ENCODE results near the gene HSPA12B.
A peak's percentile ranks its signal among the peaks of the same experiment; 100 is the strongest.

Gene HSPA12B

GRCh38 chr20:3744037-3744436 lies 11.6 kb downstream of the HSPA12B start:
- H3K4me3 ChIP-seq (ENCODE audit: low read length) = no peak overlapping the region
- H3K36me3 ChIP-seq (ENCODE audit: control insufficient read depth, low read depth, low read length) = no peaks in the 10 kb centered on the region
- no peaks in the 10 kb centered on the region for H3K9me3 ChIP-seq (ENCODE audit: control insufficient read depth, low read depth, low read length)
- H3K27me3 ChIP-seq (ENCODE audit: control insufficient read depth, insufficient read depth, low read length) = peaks cover 25% of the 10 kb centered on the region
- no peak overlapping the region for H3K27ac ChIP-seq (ENCODE audit: low read length)
- H3K9ac ChIP-seq (ENCODE audit: low read length) = no peak overlapping the region
- peaks cover 13% of the 10 kb centered on the region for H3K4me1 ChIP-seq (ENCODE audit: control insufficient read depth, low read depth, low read length)

- H3K4me1 ChIP-seq (ENCODE audit: control insufficient read depth, low read depth, low read length) = peaks cover 6% of the 10 kb centered on the region
- H3K9me3 ChIP-seq (ENCODE audit: control insufficient read depth, low read depth, low read length) = no peaks in the 10 kb centered on the region
- peaks cover 35% of the 10 kb centered on the region for H3K27me3 ChIP-seq (ENCODE audit: control insufficient read depth, insufficient read depth, low read length)
- no peaks in the 10 kb centered on the region for H3K36me3 ChIP-seq (ENCODE audit: control insufficient read depth, low read depth, low read length)
- H3K27ac ChIP-seq (ENCODE audit: low read length) = no peak overlapping the region
- H3K9ac ChIP-seq (ENCODE audit: low read length) = no peak overlapping the region
- peak overlapping the region; percentile 63 for H3K4me3 ChIP-seq (ENCODE audit: low read length)
These were observed 12.6 kb downstream of the HSPA12B start for GRCh38 chr20:3744806-3745685.

- Histone ChIP-seq H3K4me1 (ENCODE audit: control insufficient read depth, low read depth, low read length) (peaks cover 6% of the 10 kb centered on the region), H3K27ac (ENCODE audit: low read length) (no peak overlapping the region), H3K27me3 (ENCODE audit: control insufficient read depth, insufficient read depth, low read length) (peaks cover 41% of the 10 kb centered on the region), H3K9ac (ENCODE audit: low read length) (no peak overlapping the region), H3K4me3 (ENCODE audit: low read length) (peak overlapping the region; percentile 63), H3K9me3 (ENCODE audit: control insufficient read depth, low read depth, low read length) (no peaks in the 10 kb centered on the region), H3K36me3 (ENCODE audit: control insufficient read depth, low read depth, low read length) (no peaks in the 10 kb centered on the region)
These were observed 13.2 kb downstream of the HSPA12B start for GRCh38 chr20:3745686-3746173.

GRCh38 chr20:3747471-3747870 lies 15.0 kb downstream of the HSPA12B start:
- H3K27me3 ChIP-seq (ENCODE audit: control insufficient read depth, insufficient read depth, low read length) = peaks cover 58% of the 10 kb centered on the region
- peaks cover 3% of the 10 kb centered on the region for H3K4me1 ChIP-seq (ENCODE audit: control insufficient read depth, low read depth, low read length)
- no peak overlapping the region for H3K27ac ChIP-seq (ENCODE audit: low read length)
- no peak overlapping the region for H3K4me3 ChIP-seq (ENCODE audit: low read length)
- no peaks in the 10 kb centered on the region for H3K9me3 ChIP-seq (ENCODE audit: control insufficient read depth, low read depth, low read length)
- no peaks in the 10 kb centered on the region for H3K36me3 ChIP-seq (ENCODE audit: control insufficient read depth, low read depth, low read length)
- no peak overlapping the region for H3K9ac ChIP-seq (ENCODE audit: low read length)

GRCh38 chr20:3748073-3748472 lies 15.6 kb downstream of the HSPA12B start:
- H3K27me3 ChIP-seq (ENCODE audit: control insufficient read depth, insufficient read depth, low read length) = peaks cover 63% of the 10 kb centered on the region
- no peak overlapping the region for H3K4me3 ChIP-seq (ENCODE audit: low read length)
- H3K4me1 ChIP-seq (ENCODE audit: control insufficient read depth, low read depth, low read length) = peaks cover 8% of the 10 kb centered on the region
- H3K9ac ChIP-seq (ENCODE audit: low read length) = no peak overlapping the region
- no peaks in the 10 kb centered on the region for H3K9me3 ChIP-seq (ENCODE audit: control insufficient read depth, low read depth, low read length)
- no peak overlapping the region for H3K27ac ChIP-seq (ENCODE audit: low read length)
- H3K36me3 ChIP-seq (ENCODE audit: control insufficient read depth, low read depth, low read length) = no peaks in the 10 kb centered on the region

- no peak overlapping the region for H3K9ac ChIP-seq (ENCODE audit: low read length)
- H3K4me1 ChIP-seq (ENCODE audit: control insufficient read depth, low read depth, low read length) = peaks cover 8% of the 10 kb centered on the region
- H3K27ac ChIP-seq (ENCODE audit: low read length) = no peak overlapping the region
- peaks cover 63% of the 10 kb centered on the region for H3K27me3 ChIP-seq (ENCODE audit: control insufficient read depth, insufficient read depth, low read length)
- H3K9me3 ChIP-seq (ENCODE audit: control insufficient read depth, low read depth, low read length) = no peaks in the 10 kb centered on the region
- H3K36me3 ChIP-seq (ENCODE audit: control insufficient read depth, low read depth, low read length) = no peaks in the 10 kb centered on the region
- H3K4me3 ChIP-seq (ENCODE audit: low read length) = peak overlapping the region; percentile 49
These were observed 16.7 kb downstream of the HSPA12B start for GRCh38 chr20:3749087-3749688.

GRCh38 chr20:3749689-3750531 lies 17.4 kb downstream of the HSPA12B start:
- no peaks in the 10 kb centered on the region for H3K9me3 ChIP-seq (ENCODE audit: control insufficient read depth, low read depth, low read length)
- H3K27me3 ChIP-seq (ENCODE audit: control insufficient read depth, insufficient read depth, low read length) = peaks cover 63% of the 10 kb centered on the region
- H3K27ac ChIP-seq (ENCODE audit: low read length) = no peak overlapping the region
- peaks cover under 1% of the 10 kb centered on the region for H3K36me3 ChIP-seq (ENCODE audit: control insufficient read depth, low read depth, low read length)
- H3K4me1 ChIP-seq (ENCODE audit: control insufficient read depth, low read depth, low read length) = peaks cover 8% of the 10 kb centered on the region
- H3K9ac ChIP-seq (ENCODE audit: low read length) = no peak overlapping the region
- peak overlapping the region; percentile 49 for H3K4me3 ChIP-seq (ENCODE audit: low read length)

GRCh38 chr20:3751305-3751674 lies 18.8 kb downstream of the HSPA12B start:
- Histone ChIP-seq H3K9ac (ENCODE audit: low read length) (no peak overlapping the region), H3K9me3 (ENCODE audit: control insufficient read depth, low read depth, low read length) (no peaks in the 10 kb centered on the region), H3K27ac (ENCODE audit: low read length) (no peak overlapping the region), H3K27me3 (ENCODE audit: control insufficient read depth, insufficient read depth, low read length) (peaks cover 55% of the 10 kb centered on the region), H3K4me3 (ENCODE audit: low read length) (peak overlapping the region; percentile 50), H3K36me3 (ENCODE audit: control insufficient read depth, low read depth, low read length) (peaks cover 3% of the 10 kb centered on the region), H3K4me1 (ENCODE audit: control insufficient read depth, low read depth, low read length) (peaks cover 8% of the 10 kb centered on the region)

- peaks cover 8% of the 10 kb centered on the region for H3K4me1 ChIP-seq (ENCODE audit: control insufficient read depth, low read depth, low read length)
- H3K27me3 ChIP-seq (ENCODE audit: control insufficient read depth, insufficient read depth, low read length) = peaks cover 55% of the 10 kb centered on the region
- H3K9me3 ChIP-seq (ENCODE audit: control insufficient read depth, low read depth, low read length) = no peaks in the 10 kb centered on the region
- H3K9ac ChIP-seq (ENCODE audit: low read length) = no peak overlapping the region
- peaks cover 3% of the 10 kb centered on the region for H3K36me3 ChIP-seq (ENCODE audit: control insufficient read depth, low read depth, low read length)
- H3K4me3 ChIP-seq (ENCODE audit: low read length) = peak overlapping the region; percentile 50
- H3K27ac ChIP-seq (ENCODE audit: low read length) = no peak overlapping the region
These were observed 19.3 kb downstream of the HSPA12B start for GRCh38 chr20:3751675-3752385.

- H3K9me3 ChIP-seq (ENCODE audit: control insufficient read depth, low read depth, low read length) = no peaks in the 10 kb centered on the region
- H3K27me3 ChIP-seq (ENCODE audit: control insufficient read depth, insufficient read depth, low read length) = peaks cover 52% of the 10 kb centered on the region
- no peak overlapping the region for H3K27ac ChIP-seq (ENCODE audit: low read length)
- peaks cover 3% of the 10 kb centered on the region for H3K36me3 ChIP-seq (ENCODE audit: control insufficient read depth, low read depth, low read length)
- no peak overlapping the region for H3K9ac ChIP-seq (ENCODE audit: low read length)
- peaks cover 8% of the 10 kb centered on the region for H3K4me1 ChIP-seq (ENCODE audit: control insufficient read depth, low read depth, low read length)
- peak overlapping the region; percentile 50 for H3K4me3 ChIP-seq (ENCODE audit: low read length)
These were observed 19.9 kb downstream of the HSPA12B start for GRCh38 chr20:3752386-3752759.

- Histone ChIP-seq H3K36me3 (ENCODE audit: control insufficient read depth, low read depth, low read length) (peaks cover 7% of the 10 kb centered on the region), H3K4me1 (ENCODE audit: control insufficient read depth, low read depth, low read length) (peaks cover 8% of the 10 kb centered on the region), H3K27me3 (ENCODE audit: control insufficient read depth, insufficient read depth, low read length) (peaks cover 47% of the 10 kb centered on the region), H3K9ac (ENCODE audit: low read length) (no peak overlapping the region), H3K4me3 (ENCODE audit: low read length) (no peak overlapping the region), H3K9me3 (ENCODE audit: control insufficient read depth, low read depth, low read length) (no peaks in the 10 kb centered on the region), H3K27ac (ENCODE audit: low read length) (no peak overlapping the region)
These were observed 20.6 kb downstream of the HSPA12B start for GRCh38 chr20:3753098-3753497.
